ENCODE results near the gene AVPR2. TPM values are rescaled to one million over a fixed set of nuclear protein-coding genes. Genes with fewer than 3 reads are reported as not detected.

AVPR2 gene
- total and polyA plus RNA-seq, 9 of the 15 experiments (the other 6 are each of a cell fraction or from before 2014, with no cell fraction given), result not detected

DNA sequence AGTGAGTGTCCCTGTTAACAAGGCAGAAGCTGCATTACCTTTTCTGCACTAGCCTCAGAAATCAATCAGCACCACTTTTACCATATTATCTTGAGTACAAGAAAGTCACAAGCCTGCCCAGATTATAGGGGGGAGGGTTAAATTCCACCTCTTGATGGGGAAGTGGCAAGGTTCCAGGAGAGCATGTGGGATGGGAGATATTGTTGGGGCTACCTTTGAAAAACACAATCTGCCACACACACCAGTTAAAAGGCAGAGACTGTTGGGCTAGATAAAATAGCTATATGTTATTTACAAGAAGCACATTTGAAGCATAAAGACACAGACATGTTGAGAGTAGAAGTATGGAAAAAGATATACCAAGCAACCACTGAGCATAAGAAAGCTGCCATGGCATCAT, 6.6 kb upstream of the AVPR2 start (continued):
- TF ChIP-seq, protein P1, sequence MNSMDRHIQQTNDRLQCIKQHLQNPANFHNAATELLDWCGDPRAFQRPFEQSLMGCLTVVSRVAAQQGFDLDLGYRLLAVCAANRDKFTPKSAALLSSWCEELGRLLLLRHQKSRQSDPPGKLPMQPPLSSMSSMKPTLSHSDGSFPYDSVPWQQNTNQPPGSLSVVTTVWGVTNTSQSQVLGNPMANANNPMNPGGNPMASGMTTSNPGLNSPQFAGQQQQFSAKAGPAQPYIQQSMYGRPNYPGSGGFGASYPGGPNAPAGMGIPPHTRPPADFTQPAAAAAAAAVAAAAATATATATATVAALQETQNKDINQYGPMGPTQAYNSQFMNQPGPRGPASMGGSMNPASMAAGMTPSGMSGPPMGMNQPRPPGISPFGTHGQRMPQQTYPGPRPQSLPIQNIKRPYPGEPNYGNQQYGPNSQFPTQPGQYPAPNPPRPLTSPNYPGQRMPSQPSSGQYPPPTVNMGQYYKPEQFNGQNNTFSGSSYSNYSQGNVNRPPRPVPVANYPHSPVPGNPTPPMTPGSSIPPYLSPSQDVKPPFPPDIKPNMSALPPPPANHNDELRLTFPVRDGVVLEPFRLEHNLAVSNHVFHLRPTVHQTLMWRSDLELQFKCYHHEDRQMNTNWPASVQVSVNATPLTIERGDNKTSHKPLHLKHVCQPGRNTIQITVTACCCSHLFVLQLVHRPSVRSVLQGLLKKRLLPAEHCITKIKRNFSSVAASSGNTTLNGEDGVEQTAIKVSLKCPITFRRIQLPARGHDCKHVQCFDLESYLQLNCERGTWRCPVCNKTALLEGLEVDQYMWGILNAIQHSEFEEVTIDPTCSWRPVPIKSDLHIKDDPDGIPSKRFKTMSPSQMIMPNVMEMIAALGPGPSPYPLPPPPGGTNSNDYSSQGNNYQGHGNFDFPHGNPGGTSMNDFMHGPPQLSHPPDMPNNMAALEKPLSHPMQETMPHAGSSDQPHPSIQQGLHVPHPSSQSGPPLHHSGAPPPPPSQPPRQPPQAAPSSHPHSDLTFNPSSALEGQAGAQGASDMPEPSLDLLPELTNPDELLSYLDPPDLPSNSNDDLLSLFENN (IDR thresholded peaks at IDR 0.05; ENCODE audit: low read depth in 2 of 2, low read length in 2 of 2), result peak in 1 of 2 experiments; percentile 99; a peak in 2 of 4 replicates
- TF ChIP-seq, protein P2, sequence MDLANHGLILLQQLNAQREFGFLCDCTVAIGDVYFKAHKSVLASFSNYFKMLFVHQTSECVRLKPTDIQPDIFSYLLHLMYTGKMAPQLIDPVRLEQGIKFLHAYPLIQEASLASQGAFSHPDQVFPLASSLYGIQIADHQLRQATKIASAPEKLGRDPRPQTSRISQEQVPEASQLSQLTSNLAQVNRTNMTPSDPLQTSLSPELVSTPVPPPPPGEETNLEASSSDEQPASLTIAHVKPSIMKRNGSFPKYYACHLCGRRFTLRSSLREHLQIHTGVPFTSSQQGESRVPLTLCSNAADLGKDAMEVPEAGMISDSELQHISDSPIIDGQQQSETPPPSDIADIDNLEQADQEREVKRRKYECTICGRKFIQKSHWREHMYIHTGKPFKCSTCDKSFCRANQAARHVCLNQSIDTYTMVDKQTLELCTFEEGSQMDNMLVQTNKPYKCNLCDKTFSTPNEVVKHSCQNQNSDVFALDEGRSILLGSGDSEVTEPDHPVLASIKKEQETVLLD (IDR thresholded peaks at IDR 0.05), result no peak
- TF ChIP-seq HNRNPL (IDR thresholded peaks at IDR 0.05; ENCODE audit: low read depth, low read length), result no peak
- TF ChIP-seq ZKSCAN1 (IDR thresholded peaks at IDR 0.05; ENCODE audit: low read depth, low read length), result no peak
- TF ChIP-seq FOXJ3 (CRISPR knock-in tag; IDR thresholded peaks at IDR 0.05), result no peak
- TF ChIP-seq SMAD4 (CRISPR knock-in tag; conservative IDR thresholded peaks at IDR 0.05), result peak; percentile 95
- no peak for TF ChIP-seq PHF8 (IDR thresholded peaks at IDR 0.05; ENCODE audit: borderline replicate concordance, low read length)
- TF ChIP-seq, protein P3, sequence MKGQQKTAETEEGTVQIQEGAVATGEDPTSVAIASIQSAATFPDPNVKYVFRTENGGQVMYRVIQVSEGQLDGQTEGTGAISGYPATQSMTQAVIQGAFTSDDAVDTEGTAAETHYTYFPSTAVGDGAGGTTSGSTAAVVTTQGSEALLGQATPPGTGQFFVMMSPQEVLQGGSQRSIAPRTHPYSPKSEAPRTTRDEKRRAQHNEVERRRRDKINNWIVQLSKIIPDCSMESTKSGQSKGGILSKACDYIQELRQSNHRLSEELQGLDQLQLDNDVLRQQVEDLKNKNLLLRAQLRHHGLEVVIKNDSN (CRISPR knock-in tag; IDR thresholded peaks at IDR 0.05), result peak; percentile 16; the same call in 1 of the 2 replicates
- TF ChIP-seq ELF2 (CRISPR knock-in tag; IDR thresholded peaks at IDR 0.05), result no peak
- no peak for TF ChIP-seq ERF (CRISPR knock-in tag; IDR thresholded peaks at IDR 0.05)
- no peak; the same call in 1 of the 2 replicates for TF ChIP-seq BACH1 (tag; IDR thresholded peaks at IDR 0.05)
- TF ChIP-seq, protein P4, sequence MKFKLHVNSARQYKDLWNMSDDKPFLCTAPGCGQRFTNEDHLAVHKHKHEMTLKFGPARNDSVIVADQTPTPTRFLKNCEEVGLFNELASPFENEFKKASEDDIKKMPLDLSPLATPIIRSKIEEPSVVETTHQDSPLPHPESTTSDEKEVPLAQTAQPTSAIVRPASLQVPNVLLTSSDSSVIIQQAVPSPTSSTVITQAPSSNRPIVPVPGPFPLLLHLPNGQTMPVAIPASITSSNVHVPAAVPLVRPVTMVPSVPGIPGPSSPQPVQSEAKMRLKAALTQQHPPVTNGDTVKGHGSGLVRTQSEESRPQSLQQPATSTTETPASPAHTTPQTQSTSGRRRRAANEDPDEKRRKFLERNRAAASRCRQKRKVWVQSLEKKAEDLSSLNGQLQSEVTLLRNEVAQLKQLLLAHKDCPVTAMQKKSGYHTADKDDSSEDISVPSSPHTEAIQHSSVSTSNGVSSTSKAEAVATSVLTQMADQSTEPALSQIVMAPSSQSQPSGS (CRISPR knock-in tag; IDR thresholded peaks at IDR 0.05), result no peak
- no peak for TF ChIP-seq ZNF3 (CRISPR knock-in tag; IDR thresholded peaks at IDR 0.05)
- peak; percentile 97 for TF ChIP-seq POLR2AphosphoS5 (IDR thresholded peaks at IDR 0.05; ENCODE audit: control insufficient read depth, insufficient read depth, low read depth, low read length)
- TF ChIP-seq, protein P5, sequence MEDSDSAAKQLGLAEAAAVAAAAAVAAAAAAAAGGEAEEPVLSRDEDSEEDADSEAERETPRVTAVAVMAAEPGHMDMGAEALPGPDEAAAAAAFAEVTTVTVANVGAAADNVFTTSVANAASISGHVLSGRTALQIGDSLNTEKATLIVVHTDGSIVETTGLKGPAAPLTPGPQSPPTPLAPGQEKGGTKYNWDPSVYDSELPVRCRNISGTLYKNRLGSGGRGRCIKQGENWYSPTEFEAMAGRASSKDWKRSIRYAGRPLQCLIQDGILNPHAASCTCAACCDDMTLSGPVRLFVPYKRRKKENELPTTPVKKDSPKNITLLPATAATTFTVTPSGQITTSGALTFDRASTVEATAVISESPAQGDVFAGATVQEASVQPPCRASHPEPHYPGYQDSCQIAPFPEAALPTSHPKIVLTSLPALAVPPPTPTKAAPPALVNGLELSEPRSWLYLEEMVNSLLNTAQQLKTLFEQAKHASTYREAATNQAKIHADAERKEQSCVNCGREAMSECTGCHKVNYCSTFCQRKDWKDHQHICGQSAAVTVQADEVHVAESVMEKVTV (CRISPR knock-in tag; IDR thresholded peaks at IDR 0.05), result no peak
- TF ChIP-seq ZNF124 (CRISPR knock-in tag; IDR thresholded peaks at IDR 0.05), result no peak
- TF ChIP-seq SMARCA4 (IDR thresholded peaks at IDR 0.05), result peak; percentile 98
- TF ChIP-seq SIN3A (IDR thresholded peaks at IDR 0.05; ENCODE audit: borderline replicate concordance in 2 of 2, control insufficient read depth in 1 of 2, low read depth in 2 of 2, low read length in 2 of 2), result no peak
- TF ChIP-seq NONO (IDR thresholded peaks at IDR 0.05; ENCODE audit: low read depth in 2 of 2, low read length in 1 of 2), result peak in 1 of 2 experiments; percentile 82; a peak in 1 of 4 replicates

Data from K562 (cell line).